C4-2B (cell line): Measurements from ENCODE around the gene FFAR4.

Experiments
- ZFX ChIP-seq: fragments of 450-650 bp; IDR thresholded peaks from 2 replicates; pipeline ENCODE4 v1.6.1; 2017
- TF ChIP-seq, protein P1 (sequence below): fragments of 450-650 bp; conservative IDR thresholded peaks from 2 replicates; pipeline ENCODE4 v1.5.1; 2017; ENCODE audit warnings: mild to moderate bottlenecking

DNA sequence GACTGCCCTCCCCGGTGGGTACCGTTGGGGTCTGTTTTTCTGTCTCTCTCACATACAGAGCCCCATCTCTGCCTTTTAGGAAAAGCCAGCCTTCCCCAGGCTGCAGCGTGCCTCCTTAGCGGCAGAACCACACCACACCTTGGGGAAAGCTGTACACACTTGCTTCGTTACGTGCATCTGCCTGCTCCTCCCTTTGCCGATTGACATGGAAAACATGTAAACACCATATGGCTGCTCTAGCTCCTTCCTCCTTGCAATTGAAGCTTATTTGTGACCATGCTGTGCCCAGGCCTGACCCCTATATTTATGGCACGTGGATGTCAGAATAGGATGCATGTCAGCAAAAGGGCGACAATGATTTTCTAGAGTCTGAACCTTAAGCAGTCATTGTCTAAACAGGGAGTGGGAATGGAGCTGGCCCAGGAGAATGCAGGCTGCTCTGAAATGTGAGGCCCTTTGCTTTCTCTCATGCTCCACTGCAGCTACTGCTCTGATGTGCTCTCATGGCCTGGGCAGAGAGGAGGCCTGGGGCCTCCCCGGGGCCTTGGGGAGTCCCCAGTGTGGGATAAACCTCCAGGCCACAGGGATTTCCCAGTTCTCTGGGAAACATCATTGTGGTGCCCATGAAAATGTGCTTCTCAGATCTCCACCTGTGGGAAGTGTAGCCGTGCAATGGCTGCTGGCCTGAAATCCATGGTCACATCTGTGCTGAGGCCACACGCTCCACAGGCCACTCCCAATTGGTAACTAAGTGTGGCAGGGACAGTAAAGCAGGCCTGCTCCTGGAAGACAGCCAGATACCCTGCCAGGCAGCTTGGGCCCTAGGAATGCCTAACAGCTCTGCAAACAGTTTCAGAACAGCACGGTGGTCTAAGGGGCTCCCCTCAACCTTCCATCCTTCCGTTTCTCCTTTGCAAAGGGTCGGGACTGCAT, 64.4 kb downstream of the FFAR4 start:
- TF ChIP-seq, protein P1, sequence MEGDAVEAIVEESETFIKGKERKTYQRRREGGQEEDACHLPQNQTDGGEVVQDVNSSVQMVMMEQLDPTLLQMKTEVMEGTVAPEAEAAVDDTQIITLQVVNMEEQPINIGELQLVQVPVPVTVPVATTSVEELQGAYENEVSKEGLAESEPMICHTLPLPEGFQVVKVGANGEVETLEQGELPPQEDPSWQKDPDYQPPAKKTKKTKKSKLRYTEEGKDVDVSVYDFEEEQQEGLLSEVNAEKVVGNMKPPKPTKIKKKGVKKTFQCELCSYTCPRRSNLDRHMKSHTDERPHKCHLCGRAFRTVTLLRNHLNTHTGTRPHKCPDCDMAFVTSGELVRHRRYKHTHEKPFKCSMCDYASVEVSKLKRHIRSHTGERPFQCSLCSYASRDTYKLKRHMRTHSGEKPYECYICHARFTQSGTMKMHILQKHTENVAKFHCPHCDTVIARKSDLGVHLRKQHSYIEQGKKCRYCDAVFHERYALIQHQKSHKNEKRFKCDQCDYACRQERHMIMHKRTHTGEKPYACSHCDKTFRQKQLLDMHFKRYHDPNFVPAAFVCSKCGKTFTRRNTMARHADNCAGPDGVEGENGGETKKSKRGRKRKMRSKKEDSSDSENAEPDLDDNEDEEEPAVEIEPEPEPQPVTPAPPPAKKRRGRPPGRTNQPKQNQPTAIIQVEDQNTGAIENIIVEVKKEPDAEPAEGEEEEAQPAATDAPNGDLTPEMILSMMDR, result no peak
- TF ChIP-seq ZFX, result no peak
